PC-3 (cell line): ENCODE data around the gene PRDX3.

Source experiments
- CTCF ChIP-seq: fragments of 300-600 bp; sonication (generic); conservative IDR thresholded peaks from 2 replicates; pipeline ENCODE4 v1.5.1; 2017; ENCODE audit warnings: antibody characterized with exemption, low read depth, mild to moderate bottlenecking, low read length
- EZH2 ChIP-seq: fragments of 300-600 bp; sonication (generic); IDR thresholded peaks from one replicate; pipeline ENCODE4 v1.6.1; 2017; ENCODE audit warnings: antibody characterized with exemption, mild to moderate bottlenecking, low read length; ENCODE audit not compliant: unreplicated experiment

GRCh38 chr10:119222966-119223386 is 44.4 kb upstream of the PRDX3 start:
- TF ChIP-seq CTCF = no peak
- no peak for TF ChIP-seq EZH2
